CD1c-positive myeloid dendritic cell (primary cell): ENCODE results near the gene EFCAB11.

ENCODE experiments used
- DNase-seq: peaks from one replicate; pipeline ENCODE4 v3.0.0-alpha.2; 2016; ENCODE audit errors: extremely low spot score

Gene EFCAB11

DNA sequence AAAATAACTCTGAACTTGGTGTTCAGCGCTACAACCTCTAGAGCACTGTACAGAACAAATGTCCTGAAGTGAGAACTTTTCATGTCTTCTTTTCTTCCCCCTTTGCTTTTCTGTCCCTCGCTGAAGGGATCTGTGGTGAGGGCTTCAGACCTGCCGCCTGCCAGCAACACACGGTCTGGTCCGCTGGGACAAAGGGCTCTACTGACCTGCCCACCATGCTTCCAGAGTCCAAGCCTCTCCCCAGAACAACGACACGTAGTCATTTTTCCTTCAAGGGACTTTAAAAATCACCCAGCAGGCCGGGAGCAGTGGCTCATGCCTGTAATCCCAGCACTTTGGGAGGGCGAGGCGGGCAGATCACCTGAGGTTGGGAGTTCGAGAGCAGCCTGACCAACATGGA, 140.4 kb downstream of the EFCAB11 start:
- DNase-seq, result no peak

DNA sequence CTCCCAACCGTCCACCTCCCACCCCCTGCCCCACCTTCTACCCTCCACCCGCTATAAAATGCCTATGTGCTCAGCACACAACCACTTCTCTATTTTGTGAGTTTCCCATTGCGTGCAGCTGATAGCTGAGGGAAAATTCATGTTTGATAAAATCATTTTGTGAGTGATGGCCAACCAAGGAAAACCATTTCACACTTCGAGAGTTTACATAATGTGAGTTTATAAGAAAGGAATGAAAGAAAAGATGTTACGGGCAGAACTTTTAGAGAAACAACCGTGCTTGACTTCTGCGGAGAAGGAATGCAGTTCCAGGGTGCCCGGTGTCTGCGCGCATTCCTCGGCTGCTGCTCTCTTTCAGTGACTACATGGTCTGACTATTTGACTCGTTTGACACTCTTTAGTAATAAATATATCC, 140.9 kb downstream of the EFCAB11 start:
- DNase-seq, result peak; percentile 3

DNA sequence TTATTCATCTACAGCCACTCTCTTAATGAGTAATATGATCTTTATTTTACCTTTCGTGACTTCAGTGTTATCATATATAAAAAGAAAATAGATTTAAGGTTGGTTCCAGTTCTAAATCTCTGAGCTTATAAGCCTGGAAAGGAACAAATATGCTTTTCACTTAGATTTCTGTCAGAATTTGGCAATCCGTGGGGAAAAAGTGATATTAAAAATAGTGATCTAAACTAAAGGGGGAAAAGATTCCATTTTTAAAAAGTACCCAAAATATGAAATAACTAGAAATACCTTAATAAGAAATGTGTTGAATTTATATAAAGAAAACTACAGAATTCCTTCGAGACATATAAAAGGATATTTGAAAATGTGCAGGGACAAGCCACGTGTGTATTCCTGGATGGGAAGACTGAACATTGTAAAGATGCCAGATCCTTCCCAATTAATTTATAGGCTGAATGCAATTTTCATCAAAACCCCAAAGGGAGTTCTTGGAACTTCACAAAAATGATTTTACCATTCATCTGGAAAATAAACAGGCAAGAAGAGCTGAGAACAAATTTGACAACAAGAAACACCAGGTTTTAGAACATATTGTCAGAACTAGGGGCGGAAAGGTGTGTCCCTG, 142.5 kb downstream of the EFCAB11 start:
- DNase-seq, result no peak

DNA sequence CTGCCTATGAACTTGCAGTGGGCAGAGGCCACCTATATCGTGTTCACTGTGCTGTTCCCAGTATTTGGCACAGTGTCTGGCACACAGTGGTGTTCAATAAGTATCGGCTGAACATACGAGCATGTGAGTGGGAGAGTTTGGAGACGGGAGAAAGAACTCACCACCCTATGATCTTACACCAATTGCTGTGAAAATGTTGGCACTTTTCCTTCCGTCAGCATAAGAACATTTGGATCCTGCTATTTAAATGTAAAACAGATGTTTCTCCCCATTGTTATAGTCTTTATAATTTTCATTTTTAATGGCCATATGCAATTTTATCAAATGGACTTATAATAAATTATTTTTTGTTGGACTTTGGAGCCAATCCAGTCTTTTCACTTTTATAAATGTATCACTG, 144.4 kb downstream of the EFCAB11 start:
- DNase-seq, result no peak

DNA sequence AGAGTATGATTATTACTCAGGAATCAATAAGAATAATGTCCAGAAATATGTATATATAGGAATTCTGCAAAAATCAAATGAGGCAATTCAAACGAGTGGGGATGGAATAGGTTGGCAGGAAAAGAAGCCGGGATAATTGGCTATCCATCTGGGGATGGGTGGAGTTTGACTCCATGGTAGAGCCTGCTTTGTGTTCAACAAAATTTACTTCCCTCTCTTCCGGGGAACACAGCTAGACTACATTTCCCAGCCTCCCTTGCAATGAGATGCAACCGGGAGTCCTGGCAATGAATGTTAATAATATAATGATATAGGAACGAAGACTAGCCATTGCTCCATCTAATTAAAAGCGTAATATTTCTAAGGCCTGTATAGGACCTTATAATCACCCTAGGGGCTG, 146.6 kb downstream of the EFCAB11 start:
- DNase-seq, result no peak

DNA sequence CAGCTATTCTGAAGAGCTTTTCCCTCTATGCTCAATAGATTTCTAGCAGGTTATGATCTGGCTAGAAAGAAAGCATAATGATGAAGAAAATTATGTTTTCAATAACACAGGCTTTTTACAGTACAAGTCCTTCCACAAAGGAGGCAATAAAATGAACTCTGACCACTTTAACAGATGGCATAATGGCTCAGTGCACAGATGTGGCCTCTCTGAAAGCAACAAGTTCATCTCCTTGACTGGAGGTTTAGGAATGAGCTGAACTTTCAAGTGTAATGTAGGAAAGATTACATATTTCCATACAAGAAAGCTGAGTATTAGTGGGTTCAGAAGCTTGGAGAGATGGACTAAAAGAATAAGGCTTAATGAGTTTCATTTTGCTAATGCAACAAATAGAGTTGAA, 147.4 kb downstream of the EFCAB11 start:
- DNase-seq, result no peak

DNA sequence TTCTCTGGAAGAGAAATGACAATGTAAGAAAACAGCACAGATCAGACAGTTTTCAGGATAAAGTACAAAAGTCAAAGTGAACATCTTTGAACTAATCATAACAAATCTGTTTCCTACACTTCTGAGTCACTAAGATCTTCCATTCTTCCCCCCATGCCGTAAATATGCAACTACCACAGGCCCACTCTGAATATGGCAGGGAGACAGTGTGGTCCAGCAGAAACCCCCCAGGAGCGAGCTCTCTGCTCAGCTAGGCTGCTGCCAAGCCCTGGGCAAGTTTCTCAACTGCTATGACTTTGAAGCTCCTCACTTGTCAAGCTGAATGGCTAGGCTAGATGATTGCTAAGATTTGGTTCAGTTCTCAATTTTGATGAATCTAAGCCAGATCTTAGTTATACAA, 148.1 kb downstream of the EFCAB11 start:
- DNase-seq, result no peak

DNA sequence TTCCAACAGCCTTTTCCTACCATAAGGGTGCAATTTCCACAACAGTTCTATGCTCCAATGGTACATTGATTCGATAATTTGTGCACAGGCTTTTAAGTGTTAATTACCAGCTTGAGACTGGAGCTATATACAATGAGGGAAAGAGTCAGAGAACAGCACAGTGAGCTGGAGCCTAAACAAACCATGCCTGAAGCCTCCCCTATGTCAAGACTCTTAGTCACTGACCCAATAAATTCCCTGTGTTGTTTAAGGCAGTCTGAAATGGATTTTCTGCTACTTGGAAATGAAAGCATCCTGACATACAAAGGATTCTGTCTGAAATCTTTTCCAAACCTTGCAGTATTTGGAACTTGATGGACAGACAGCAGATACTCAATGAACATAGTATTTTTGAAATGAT, 149.0 kb downstream of the EFCAB11 start:
- no peak for DNase-seq

DNA sequence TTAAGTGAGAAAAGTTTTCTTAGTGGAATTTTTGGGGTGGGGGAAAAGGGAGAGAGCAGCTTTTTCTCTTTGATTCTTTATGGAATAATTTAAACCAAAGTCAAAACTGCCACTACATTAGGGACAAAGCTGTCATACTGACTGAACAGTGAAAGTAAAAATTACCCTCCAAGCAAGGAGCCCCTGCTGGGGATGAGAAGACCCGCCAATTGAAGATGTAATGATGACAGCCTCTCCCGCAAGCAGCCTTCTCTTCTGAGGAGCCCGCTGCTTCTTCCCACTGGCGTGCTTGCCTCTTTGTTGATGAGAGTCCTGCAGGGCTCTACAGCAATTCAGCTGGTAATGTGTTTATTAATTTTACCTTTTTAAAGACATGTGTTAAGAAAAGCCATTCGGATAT, 151.0 kb downstream of the EFCAB11 start:
- DNase-seq, result no peak

DNA sequence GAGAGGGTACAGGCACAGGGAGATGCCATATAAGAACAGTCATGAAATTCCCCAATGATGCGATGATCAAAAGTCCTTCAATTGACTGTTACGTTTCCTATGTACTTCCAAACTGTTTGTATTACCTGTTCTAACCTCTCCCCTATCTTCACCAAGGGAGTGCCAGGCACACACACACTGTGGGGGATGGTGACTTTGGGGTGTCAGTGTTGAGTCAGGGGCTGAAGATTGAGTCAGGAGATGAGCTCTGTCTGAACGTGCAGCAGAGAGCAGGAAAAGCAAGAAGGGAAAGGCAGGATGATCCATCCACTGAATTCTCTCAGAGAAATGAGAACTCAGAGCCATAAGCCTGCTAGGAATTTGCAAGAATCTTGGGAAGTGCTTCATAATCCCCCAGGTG, 153.4 kb downstream of the EFCAB11 start:
- DNase-seq, result no peak

DNA sequence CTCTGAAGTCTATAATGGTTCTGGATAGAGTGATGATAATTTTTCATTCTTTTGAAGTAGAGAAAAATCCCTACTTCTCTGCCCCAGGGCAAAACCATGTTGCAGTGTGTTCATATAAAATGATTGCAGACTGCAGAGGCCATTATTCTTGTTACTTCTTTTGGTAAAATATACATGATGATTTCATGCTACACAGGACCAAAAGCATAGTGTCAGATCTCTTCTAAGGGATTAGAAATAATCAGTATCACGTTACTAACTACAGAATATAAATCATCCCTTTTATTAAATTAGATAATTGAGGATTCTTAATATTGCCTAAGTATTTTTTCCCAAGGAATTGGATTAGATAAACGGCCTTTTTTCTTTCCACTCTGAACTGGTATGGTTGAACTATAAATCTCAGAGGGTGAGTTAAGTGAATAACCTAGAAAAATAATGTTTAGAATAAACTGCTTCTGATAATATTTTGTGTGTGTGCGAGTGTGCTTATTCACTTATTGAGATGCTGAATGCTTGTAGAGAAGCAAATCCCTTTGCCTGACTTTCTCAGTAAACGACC, 156.2 kb downstream of the EFCAB11 start:
- no peak for DNase-seq

DNA sequence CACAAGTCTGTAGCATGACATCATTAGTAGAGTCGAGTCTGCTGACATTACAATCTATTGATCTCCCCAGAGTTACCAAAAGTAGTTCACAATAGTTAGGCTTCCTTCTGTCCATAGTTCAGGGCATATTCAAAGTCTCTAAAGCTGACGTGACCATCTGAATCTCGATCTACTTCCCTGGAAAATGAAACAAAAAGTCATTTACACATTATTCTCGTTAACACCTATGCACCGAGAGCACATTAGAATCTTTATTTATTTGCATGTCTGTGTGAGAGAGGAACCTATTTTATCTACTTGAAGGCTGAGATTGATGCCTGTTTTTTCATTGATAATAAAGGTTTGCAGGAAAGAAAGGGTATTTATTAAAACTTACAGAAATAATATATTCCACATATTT, 157.4 kb downstream of the EFCAB11 start:
- DNase-seq, result no peak

DNA sequence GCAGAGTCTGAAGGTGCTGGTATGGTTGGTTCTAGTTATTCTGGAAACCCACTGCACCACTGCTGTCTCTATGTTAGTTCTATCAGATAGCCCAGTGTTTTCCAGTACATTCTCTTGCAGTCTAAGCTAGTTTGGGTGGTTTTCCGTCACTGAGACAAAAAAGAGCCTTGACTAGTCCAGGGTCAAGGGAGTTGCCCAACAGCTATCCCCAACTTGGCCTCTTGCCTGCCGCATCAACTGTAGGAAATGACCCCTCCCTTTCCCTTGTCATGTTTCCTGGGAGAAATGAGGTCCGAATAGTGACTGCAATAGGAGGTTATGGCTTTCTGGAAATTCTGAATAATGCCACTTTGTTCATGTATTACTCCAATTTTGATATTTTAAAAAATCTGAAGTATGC, 160.4 kb downstream of the EFCAB11 start:
- DNase-seq, result no peak

DNA sequence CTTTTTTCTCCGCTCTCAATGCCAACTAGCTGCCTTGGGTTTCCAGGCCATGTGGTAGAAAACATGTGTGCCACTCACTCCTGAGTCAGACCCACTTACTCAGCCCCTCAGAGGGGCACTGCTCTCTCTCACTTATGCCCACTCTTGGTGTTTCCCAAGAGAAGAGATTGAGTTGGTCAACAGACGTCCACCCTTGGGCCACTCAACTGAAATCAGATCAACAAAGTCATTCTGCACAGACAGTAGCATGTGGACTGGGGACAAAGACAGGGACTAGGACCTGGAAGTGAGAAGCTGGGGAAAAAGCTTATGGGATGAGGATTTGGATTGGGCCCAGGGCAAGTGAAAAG, 161.2 kb downstream of the EFCAB11 start:
- DNase-seq, result no peak

DNA sequence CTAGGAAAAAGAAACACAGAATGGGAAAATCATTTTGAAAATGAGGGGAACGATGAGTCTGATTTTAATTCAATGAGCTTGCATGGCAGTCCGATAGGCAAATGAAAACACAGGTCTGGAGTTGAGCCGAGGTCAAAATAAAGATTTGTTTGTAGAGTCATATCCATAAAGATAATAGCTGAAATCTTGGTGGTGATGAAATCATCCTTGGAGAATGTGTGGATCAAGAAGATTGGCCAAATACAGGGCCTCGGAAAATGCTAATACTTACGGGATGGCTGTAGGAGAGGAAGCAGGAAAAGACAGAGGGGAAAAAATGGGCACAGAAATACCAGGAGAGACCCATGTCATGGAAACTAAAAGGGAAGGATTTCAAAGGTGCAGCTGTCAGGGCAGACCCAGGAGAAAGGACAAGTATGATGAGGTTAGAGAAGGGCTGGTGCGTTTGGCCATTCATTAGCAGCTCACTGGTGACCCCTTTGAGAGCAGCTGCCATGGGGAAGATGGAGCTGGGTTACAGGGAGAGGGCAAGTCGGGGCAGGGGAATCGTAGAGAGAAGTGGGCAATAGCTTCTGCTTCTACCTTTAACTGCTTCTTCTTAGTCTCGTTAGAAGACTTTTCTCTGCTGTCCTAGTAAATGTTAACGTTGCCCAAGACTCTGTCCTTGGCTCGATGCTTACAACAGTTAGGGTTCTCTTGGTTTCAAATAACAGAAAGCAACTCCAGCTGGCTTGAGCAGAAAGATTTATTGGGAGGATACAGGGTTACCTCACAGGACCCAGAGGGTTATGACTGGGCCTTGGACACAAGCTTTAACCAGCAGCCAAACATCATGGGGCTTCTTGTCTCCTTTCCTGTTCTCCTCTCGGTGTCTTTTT, 161.8 kb downstream of the EFCAB11 start:
- DNase-seq, result no peak

DNA sequence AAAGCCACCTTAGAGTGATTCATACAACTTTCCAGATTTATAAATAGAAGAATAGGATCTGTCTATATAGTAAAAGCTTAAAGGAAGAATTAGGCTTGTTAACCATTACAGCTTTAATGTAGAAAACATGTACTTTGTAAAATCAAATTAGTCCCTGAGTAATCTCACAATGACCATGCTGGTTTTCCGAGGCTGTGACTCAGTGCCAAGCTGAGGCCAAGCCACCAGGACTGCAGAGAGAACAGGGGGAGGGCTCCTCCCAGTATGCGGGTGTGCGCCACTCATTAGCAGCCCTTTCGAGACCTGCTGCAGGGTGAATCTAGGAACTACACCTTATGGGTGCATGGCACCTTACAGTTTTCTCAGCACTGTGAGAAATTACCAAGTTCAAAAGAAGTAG, 167.0 kb downstream of the EFCAB11 start:
- DNase-seq, result no peak

DNA sequence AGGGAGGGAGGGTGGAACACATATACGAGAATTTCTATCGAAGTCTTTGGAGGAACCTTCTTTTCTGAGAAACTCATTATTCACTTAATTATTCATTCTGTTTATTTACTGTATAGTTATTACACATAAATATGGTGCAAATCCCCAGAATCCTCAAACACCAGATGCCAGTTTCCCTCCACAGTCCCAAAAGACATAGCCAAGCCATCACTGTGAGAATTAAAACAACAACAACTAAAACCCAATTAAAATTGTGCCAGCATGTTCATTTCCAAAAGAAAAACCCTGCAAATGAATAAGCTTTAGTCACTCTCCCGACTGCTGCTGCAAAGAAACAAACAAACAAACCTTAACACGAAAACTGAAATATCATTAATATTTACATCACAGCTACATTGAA, 173.5 kb downstream of the EFCAB11 start:
- no peak for DNase-seq

DNA sequence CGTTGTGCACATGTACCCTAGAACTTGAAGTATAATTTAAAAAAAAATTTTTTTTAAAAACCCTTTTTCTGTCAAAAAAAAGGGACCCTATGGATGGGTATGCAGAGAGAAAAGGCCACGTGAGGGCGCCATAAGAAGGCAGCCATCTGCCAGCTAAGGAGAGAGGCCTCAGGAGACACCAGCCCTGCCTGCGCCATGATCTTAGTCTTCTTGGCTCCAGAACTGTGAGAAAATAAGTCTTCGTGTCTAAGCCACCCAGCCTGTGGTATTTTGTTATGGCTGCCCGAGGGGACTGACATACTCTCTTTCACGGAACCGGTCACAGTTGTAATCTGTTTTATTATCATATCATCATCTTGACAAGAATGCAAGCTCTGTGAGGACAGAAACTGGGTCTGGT, 174.8 kb downstream of the EFCAB11 start:
- no peak for DNase-seq

DNA sequence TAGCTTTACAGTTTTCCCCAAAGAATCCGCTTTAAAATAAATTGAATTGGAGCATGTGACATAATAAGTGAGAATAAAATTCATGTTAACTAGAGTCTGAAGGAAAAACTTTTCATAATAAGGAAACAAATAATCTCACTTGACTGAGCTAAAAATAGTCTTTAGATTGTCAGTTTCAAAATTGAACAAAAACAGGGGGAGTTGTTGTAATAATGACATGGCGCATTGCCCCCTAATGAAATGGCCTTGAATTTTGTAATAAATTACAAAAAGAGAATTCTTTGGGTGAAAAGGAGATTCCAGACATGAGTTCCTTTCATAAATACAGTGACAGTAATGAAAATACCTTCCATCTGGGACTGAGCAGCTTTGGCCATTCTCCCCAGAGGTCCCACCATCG, 178.6 kb downstream of the EFCAB11 start:
- no peak for DNase-seq

DNA sequence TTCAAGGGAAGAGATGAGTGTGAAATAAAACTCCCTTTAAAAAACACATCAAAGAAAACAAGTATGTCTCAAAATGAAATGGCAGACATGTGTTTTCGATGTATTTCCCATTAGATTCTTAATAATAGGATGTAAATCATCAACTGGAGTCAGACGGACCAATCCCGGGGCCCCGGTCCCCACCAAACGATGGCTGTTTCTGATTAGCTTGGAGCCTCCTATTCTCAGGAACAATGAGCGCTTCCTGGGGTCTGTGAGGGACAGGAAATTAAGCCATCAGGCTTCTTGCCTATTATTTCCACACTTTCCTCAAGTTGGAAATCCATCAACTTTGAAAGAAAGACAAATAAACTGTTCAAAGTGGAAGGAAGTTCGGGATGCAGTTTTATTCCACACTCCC, 179.4 kb downstream of the EFCAB11 start:
- DNase-seq, result no peak

DNA sequence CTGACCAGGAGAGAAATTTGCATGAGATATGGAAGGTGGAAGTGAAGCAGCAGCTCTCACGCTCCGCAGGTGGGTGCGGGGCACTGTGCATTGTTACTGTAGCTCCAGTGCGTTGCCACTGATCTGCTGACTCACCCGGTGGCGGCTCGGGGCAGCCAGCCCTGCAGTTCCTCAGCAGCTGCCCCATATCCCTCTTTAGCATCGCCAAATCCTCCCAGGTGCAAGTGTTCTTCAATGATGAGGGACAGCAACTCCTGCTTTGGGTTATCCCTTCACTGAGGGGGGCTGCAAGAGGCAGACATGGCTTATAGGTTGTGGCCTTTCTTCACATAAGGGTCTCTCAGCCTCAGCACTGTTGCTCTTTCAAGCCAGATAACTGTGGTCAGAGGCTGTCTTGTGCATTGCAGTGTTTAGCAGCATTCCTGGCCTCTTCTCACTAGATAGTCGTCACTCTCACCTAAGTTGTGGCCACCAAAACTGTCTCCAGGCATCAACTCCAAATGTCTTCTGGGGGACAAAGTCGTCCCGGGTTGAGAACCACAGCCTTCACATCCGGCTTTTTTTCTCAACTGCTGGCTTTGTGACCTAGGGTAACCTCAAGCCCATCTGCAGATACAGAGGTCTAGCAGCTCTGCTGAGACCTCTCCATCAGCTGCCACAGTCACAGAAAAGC, 180.8 kb downstream of the EFCAB11 start:
- DNase-seq, result peak; percentile 57

DNA sequence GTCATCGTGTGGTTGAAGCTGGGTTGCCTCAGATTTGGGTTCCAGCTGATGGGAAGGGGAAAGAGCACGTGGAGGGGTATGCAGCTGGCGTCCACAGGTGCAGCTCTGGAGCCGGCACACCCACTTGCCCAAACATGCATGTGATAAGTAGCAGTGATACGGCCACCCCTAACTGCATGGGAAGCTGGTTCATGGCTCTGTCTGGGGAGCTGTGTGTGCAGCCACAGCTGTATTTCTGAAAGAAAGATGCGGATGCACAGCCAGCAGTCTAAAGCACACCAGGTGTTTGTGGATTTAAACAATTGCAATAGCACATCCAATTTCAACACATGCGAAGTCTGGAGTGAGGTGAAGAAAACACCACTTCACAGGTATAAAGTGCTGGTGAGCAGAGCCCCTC, 181.4 kb downstream of the EFCAB11 start:
- no peak for DNase-seq

DNA sequence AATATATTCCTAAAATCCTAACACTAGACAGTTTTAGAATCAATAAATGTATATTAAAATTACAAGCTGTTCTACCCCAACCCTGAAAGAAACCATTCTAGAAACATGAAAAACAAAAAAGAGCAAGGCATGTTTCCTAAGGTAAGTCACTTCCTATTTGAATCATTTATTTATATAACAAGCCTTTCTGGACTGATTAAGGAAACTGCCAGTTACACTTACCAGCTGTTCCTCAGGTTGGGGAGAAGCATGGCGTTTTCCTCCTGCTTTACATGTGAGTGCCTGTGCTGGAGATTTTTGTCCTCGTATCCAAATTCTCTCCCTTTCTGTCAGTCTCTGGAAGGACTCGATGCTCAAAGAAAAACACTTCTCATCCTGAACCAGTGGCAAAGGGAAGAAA, 183.3 kb downstream of the EFCAB11 start:
- no peak for DNase-seq
